HG03558 (cell line): Measurements from ENCODE around the gene CNTNAP2.

Experiments
- ATAC-seq: cut with Tn5 transposase; IDR thresholded peaks from one replicate; pipeline ENCODE4 v1.9.1; 2021; ENCODE audit warnings: moderate number of reproducible peaks; ENCODE audit not compliant: unreplicated experiment; ENCODE audit errors: extremely low read depth

CNTNAP2 gene

GRCh38 chr7:148162808-148163207 is 2046.2 kb downstream of the CNTNAP2 start:
- ATAC-seq = no peak

DNA sequence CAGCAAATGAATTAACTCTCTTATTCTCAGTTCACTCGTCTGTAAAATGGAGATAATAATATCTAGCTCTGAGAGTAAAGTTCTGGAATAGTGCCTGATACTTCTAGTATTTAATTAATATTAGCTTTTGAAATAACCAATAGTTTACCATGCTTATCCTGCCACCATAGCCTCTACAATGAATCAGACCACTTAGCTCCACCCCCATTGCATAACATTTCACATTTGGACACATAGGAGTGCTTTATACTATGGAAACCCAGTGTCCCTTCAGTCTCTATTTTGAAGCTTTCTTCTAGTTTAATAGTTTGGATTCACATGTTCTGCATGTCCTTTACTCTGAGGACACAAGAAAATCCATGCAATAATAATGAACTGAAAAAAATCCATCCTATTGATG is 2046.6 kb downstream of the CNTNAP2 start:
- no peak for ATAC-seq

- ATAC-seq = no peak
Observed at GRCh38 chr7:148172920-148173319, 2056.3 kb downstream of the CNTNAP2 start.

DNA sequence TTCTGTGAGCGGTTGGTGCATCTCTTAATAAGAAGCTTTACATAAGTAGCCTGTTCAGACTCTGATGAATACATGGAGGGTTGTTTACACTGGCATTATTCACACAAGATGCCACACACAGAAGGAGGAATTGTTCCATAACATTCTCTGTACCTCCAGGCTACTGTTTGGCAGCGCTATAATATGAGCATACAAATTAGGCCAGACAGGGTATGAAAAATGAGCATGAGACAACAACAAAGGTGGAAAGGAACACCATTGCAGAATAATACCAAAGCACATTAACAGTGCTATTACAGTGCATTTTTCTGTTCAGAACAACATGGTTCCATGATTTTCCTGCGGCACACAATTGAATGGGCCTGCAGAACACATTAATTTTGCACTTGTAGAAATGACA is 2056.8 kb downstream of the CNTNAP2 start:
- ATAC-seq = no peak

- no peak for ATAC-seq
Observed at GRCh38 chr7:148174376-148174775, 2057.8 kb downstream of the CNTNAP2 start.

DNA sequence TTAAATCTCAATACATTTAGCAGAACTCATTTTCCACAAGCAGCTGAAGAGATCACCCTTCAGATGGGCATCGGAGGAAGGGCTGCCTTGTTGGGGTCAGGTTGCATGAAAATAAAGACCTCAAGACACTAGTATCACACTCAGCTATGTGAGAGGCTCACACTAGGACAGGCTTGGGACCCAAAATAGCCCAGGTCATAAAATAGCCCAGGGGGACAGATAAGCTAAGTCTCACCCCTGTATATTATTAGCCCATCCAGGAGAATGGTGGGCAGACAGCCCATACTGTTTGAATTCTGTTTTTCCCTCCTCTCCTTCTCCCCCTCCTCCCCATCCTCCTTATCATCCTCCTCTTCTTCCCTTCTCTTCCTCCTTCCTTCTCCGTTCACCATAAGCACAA is 2058.9 kb downstream of the CNTNAP2 start:
- no peak for ATAC-seq

GRCh38 chr7:148177972-148178371 is 2061.4 kb downstream of the CNTNAP2 start:
- ATAC-seq = no peak

DNA sequence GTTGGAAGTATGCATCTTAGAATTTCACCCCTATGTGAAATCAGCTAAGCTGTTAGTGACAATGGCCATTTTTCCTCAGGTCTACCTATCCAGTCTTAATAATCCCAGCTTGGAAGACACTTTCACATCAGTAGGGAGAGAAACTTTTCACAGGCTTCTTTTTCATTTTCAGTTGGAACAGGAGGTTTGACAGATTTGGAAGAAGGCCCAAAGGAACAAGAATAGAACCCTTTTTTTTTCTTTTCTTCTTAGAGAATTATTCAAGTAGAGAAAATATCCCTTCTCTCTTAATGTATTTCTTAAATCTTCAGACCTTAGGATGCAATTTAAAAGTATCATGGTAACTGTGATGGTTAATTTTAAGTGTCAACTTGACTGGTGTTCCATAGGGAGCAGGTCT is 2063.5 kb downstream of the CNTNAP2 start:
- ATAC-seq = no peak

- ATAC-seq = no peak
Observed at GRCh38 chr7:148182264-148182663, 2065.7 kb downstream of the CNTNAP2 start.

DNA sequence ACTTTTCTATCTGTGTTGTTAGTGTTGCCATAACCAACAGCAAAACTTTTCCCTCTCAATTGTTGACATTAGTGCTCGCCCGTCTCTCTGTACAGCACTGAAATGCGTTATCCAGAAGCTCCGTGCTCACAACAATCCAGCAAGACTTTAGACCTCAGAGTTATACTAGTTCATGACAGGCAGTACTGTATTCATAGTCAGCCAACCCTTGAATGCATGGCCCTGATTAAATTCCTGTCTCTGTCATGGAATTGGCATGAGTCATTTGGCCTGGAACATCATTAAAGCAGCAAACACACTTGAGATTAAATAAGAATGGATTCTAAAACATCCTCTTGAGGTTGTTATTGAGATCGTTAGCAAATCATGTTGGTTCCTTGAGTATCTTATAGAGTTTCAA is 2068.4 kb downstream of the CNTNAP2 start:
- no peak for ATAC-seq

DNA sequence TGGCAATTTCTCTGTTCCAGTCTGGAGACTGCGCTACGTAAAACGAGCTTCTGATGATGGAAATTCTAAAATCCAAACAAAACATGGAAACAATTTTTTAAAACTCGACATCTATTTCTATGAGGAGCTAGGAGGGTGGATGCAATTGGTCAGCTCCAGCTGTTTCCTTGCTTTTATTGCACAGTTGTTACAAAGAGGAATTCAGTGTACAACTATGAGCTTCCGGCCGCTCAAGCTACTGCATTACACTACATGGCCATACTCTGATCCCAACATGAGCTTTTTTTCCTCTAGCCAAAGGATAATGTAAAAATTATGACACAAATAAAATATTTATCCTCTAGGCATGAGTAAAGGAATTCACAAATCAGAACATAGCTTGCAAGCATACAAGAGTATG is 2070.9 kb downstream of the CNTNAP2 start:
- ATAC-seq = no peak

GRCh38 chr7:148191391-148192065 is 2074.9 kb downstream of the CNTNAP2 start:
- ATAC-seq = no peak

DNA sequence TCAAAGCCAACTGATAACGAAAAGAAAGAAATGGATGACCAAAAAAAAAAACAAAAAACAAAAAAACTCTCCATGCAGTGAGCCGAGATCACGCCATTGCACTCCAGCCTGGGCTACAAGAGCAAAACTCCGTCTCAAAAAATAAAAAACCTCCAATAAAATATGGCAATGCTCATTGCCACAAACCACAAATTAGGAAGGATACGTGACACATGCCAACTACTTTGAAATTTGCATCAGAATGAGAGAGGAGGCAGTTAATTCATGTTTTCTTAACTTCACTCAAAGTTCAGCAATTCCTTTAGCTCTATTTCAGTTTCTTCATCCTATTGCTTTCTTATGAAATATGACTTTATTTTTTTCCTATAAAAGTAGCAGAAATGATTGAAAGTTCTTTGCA is 2075.9 kb downstream of the CNTNAP2 start:
- no peak for ATAC-seq

DNA sequence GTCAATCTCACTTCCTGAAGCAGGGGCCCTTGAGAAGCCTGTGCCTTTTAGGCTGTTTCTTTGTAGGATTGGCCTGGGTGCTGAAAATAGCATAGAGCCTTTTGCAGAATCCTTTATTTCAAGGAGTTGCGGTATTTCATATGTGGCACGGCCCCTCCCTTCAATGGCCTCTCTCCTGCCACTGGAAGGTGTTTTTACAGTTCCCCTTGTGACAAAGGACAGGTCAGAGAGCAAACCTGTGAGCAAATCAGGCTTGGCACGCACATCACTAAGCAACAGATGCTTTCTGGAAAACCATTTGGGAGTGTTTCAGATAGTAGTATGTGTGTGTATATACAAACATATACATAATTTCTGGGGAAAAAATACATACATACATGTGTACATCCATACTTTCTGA is 2085.4 kb downstream of the CNTNAP2 start:
- no peak for ATAC-seq

DNA sequence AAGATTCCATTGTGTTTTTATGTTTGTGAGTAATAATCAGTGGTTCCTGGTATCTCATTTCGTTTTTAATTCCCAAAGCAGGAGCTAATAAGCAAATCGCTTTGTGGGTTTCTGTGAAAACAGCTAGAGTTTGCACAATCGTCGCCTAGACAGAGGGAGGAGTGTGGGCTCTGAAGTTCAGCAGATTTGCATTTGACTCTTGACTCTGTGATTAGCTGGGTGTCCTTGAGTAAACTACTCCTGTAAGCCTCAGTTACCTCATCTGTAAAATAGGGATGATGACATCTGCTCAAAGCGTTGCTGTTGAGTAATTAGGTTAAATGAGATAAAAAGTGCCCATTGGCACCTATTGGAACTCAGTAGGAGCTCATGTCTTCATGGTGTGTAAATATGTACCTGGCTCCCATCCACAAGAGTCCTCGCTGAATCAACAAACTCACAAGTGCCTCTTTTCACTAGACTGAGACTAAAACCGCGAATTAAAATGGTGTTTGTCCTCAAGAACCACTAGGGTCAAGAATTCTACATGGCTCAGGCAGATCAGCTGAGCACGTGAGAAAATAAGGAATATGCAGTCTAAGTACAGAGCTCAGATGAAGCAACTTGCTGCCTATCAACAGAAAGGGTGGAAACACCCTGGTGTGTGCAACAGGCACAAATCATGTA is 2088.2 kb downstream of the CNTNAP2 start:
- ATAC-seq = no peak

DNA sequence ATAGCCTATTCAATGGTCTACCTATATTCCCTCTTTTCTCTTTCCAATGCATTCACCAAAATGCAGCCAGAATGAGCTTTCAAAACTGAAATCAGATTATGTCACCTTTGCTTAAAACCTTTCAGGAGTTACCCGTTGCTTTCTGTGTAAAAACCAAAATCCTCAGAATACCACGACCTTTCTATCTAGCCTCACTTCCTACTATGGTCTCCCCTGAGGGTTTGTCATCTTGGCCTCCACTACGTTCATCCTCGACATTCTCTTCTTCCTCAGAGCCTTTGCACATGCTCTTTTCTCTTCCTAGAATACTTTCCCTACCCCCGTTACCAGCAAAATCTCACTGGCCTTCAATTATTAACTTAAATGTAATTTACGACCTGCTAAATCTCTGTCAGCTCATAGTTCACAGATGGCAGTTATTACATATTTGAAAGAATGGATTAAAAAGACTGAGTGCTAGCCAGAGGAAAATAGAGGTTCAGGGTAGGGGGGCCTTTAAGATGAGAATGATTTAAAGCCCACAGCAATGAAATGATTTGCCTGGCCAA is 2093.1 kb downstream of the CNTNAP2 start:
- ATAC-seq = no peak

DNA sequence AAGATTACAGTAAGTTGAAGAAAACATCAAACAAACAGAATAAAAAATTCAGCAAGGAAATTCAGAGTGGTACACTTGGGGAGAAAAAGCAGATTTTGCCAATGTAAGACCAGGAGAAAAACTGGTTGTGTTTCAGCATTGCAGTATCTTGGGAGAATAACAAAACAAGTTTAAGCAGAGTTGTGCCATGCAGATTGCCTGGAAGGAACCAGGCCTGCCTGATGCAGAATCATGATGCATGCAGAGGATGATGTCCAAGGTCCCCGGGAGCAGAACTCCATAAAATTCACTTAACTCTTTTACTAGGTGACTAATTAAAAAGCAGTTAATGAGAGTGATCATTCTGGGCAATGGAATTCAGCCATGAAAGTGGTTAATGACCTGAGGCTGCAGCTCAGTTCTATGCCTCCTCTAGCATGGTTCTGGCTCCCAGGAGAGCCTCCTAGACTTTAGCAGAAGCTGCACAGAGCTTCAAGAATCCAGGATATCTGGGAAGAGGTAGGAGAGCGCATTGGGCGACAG is 2094.3 kb downstream of the CNTNAP2 start:
- ATAC-seq = no peak

GRCh38 chr7:148211740-148212151 is 2095.1 kb downstream of the CNTNAP2 start:
- ATAC-seq = no peak

DNA sequence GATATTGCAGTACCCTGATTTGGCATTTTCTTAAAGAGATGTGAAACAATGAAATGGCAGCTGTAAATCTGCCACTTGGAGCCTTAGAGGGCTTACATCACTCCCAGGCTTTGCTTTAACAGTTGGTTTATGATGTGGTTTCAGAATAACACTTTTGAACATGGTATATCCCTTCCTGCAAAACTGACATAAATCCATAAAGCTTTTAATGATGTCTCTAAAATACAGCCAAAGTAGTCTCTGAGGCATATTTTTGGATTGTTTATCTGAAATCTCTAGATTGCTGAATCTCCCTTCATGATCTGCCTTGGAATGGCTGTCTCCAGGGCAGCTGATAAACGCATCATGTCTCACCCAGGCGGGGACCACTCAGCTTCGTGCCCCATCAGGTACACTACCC is 2096.1 kb downstream of the CNTNAP2 start:
- no peak for ATAC-seq

- ATAC-seq = no peak
Observed at GRCh38 chr7:148214101-148214500, 2097.5 kb downstream of the CNTNAP2 start.

DNA sequence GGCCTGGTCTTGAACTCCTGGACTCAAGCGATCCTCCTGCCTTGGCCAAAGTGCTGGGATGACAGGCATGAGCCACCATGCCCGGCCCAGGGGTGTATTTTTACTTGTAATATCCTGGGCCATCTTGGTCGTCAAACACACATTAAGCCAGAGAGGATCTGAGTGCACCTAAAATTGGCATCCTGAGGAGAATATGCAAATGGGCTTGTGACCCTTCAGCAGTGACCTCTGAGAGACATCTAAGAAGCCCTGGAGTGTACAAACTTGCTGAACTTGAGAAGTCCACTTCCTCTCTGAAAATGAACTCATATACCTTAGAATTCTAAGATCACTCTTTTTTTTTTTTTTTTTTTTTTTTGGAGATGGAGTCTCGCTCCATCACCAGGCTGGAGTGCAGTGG is 2102.0 kb downstream of the CNTNAP2 start:
- no peak for ATAC-seq

GRCh38 chr7:148222721-148223120 is 2106.1 kb downstream of the CNTNAP2 start:
- no peak for ATAC-seq
